ENCODE data around the gene ZMYM3.
"Not testable (repeated sequence)": the region's sequence is repeated elsewhere in the genome, so short reads cannot be mapped to it uniquely, and the experiment has no call there.

Gene ZMYM3

GRCh38 chrX:71254092-71254963 is at the start of gene ZMYM3:
Gene ZMYM3 (minus strand): TSS chrX:71254140. CDS start chrX:71253255, 885 bp downstream.
- DNase-seq (ENCODE audit: low read depth) = peak; percentile 66

GRCh38 chrX:71302461-71303213 is 48.7 kb upstream of the ZMYM3 start:
- no peak for DNase-seq (ENCODE audit: low read depth)

GRCh38 chrX:71301195-71301924 is 47.4 kb upstream of the ZMYM3 start, which contains the start of gene ITGB1BP2:
Gene ITGB1BP2 (plus strand): TSS chrX:71301750. CDS start chrX:71301807, 57 bp downstream.
- no peak for DNase-seq (ENCODE audit: low read depth)

- DNase-seq (ENCODE audit: low read depth) = not testable (repeated sequence)
These were observed 46.6 kb upstream of the ZMYM3 start for GRCh38 chrX:71300495-71300894.

GRCh38 chrX:71300064-71300463 is 46.1 kb upstream of the ZMYM3 start:
- DNase-seq (ENCODE audit: low read depth) = not testable (repeated sequence)

GRCh38 chrX:71298119-71298518 is 44.2 kb upstream of the ZMYM3 start:
- no peak for DNase-seq (ENCODE audit: low read depth)

GRCh38 chrX:71296806-71297205 is 42.9 kb upstream of the ZMYM3 start:
- no peak for DNase-seq (ENCODE audit: low read depth)

- DNase-seq (ENCODE audit: low read depth) = no peak
These were observed 38.9 kb upstream of the ZMYM3 start for GRCh38 chrX:71292669-71293365.

GRCh38 chrX:71291381-71291780 is 37.4 kb upstream of the ZMYM3 start:
- no peak for DNase-seq (ENCODE audit: low read depth)

- DNase-seq (ENCODE audit: low read depth) = no peak
These were observed 32.0 kb upstream of the ZMYM3 start for GRCh38 chrX:71285929-71286328.

GRCh38 chrX:71283403-71284143 is 29.6 kb upstream of the ZMYM3 start, which contains the start of gene NONO:
Gene NONO (plus strand): TSS chrX:71283635. CDS start chrX:71290638, 7,003 bp downstream.
- peak; percentile 56 for DNase-seq (ENCODE audit: low read depth)

- DNase-seq (ENCODE audit: low read depth) = no peak
These were observed 28.8 kb upstream of the ZMYM3 start for GRCh38 chrX:71282514-71283402.

GRCh38 chrX:71281300-71281699 is 27.4 kb upstream of the ZMYM3 start:
- not testable (repeated sequence) for DNase-seq (ENCODE audit: low read depth)

- DNase-seq (ENCODE audit: low read depth) = not testable (repeated sequence)
These were observed 18.4 kb upstream of the ZMYM3 start for GRCh38 chrX:71272313-71272712.

GRCh38 chrX:71269801-71270395 is 16.0 kb upstream of the ZMYM3 start:
- DNase-seq (ENCODE audit: low read depth) = no peak

- not testable (repeated sequence) for DNase-seq (ENCODE audit: low read depth)
These were observed 14.7 kb upstream of the ZMYM3 start for GRCh38 chrX:71268624-71269023.

GRCh38 chrX:71256856-71257255 is 2.9 kb upstream of the ZMYM3 start:
- no peak for DNase-seq (ENCODE audit: low read depth)

- DNase-seq (ENCODE audit: low read depth) = no peak
These were observed 2.1 kb upstream of the ZMYM3 start for GRCh38 chrX:71256051-71256450.
